ENCODE measurements around the gene WDR64. TPM values are rescaled to one million over a fixed set of nuclear protein-coding genes. Genes with fewer than 3 reads are reported as not detected.

WDR64 gene
- total and polyA plus RNA-seq, 2 of the 4 experiments (the other 2 are of a cell fraction): not detected

DNA sequence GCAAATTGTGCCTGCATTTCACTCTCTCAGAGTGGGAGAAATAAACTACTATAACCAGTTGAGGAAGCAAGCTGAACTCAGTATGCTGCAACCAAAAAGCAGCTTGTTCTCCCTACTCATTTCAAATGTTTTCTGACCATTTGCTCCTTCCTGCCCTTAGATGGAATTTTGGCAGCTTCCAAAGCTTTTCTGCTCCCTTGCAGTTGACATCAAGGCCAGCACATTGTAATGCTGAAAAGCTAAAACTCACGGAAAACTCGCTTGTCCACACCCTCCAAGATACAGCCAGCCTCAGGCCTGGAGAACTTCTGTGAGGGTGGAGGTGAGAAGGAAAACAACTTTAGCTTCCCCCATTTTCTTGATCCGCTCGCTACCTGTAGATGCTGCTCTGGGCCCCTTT lies 6.9 kb upstream of the WDR64 start:
- BruUV-seq (replicated peaks): no TSS peak
- in situ Hi-C loops (cut with MboI; ENCODE audit: low sequenced_read_pairs) (no loop called here), intact Hi-C loops (cut with micrococcal nuclease) (no loop called here), dilution Hi-C loops (cut with HindIII; ENCODE audit: low sequenced_read_pairs, unreplicated experiment) (no loop called here)
- Histone ChIP-seq H2AK9ac (replicated peaks; ENCODE audit: low read depth, low read length, poor library complexity) (no peak overlapping the region), H4K20me1 (ENCODE audit: insufficient read depth, low read length) (no peaks in the 10 kb centered on the region), H3K9ac (ENCODE audit: low read depth, low read length) (no peak overlapping the region), H4K5ac (ENCODE audit: low read depth, low read length) (no peak overlapping the region), H3K4me2 (ENCODE audit: low read depth, low read length) (no peak overlapping the region), H3K36me3 (ENCODE audit: control insufficient read depth, insufficient read depth, low read length) (no peaks in the 10 kb centered on the region), H3K79me1 (ENCODE audit: low read depth in 1 of 2, low read length in 2 of 2) (no peaks in the 10 kb centered on the region), H3K23ac (ENCODE audit: low read depth, low read length) (no peak overlapping the region), H3K27ac (ENCODE audit: insufficient read depth, low read length) (no peak overlapping the region), H3K4ac (ENCODE audit: low read depth, low read length) (no peak overlapping the region), H4K91ac (ENCODE audit: insufficient read depth, low read depth, low read length) (no peak overlapping the region), H2BK15ac (ENCODE audit: low read depth, low read length) (no peak overlapping the region), H2BK5ac (ENCODE audit: low read depth, low read length, poor library complexity, severe bottlenecking) (no peak overlapping the region), H3K9me1 (ENCODE audit: insufficient read depth, low read length) (peaks cover 6% of the 10 kb centered on the region; the same call in 1 of the 2 replicates), H3K4me1 (ENCODE audit: control insufficient read depth, insufficient read depth, low read length) (0 out of 2 replicates have a peak, but pooled peaks cover 2% of the 10 kb centered on the region), H3K18ac (ENCODE audit: low read depth, low read length) (no peak overlapping the region), H3K9me3 (ENCODE audit: control insufficient read depth, insufficient read depth, low read length) (no peaks in the 10 kb centered on the region; the same call in 1 of the 2 replicates), H2AK5ac (ENCODE audit: low read depth, low read length) (no peak overlapping the region), H2BK20ac (ENCODE audit: low read depth, low read length) (no peak overlapping the region), H4K8ac (ENCODE audit: low read depth in 2 of 2, low read length in 2 of 2) (no peak overlapping the region), H2AFZ (replicated peaks; ENCODE audit: low read length, poor library complexity) (no peak overlapping the region), H2BK120ac (ENCODE audit: low read depth, low read length) (no peak overlapping the region), H3K56ac (ENCODE audit: extremely low read depth, insufficient read depth, low read length) (no peak overlapping the region), H3K4me3 (ENCODE audit: insufficient read depth, low read depth, low read length) (no peak overlapping the region), H3K27me3 (ENCODE audit: control insufficient read depth, insufficient read depth, low read length) (no peaks in the 10 kb centered on the region), H3K14ac (replicated peaks; ENCODE audit: low read depth, low read length) (no peak overlapping the region)
- TF ChIP-seq, protein P1, sequence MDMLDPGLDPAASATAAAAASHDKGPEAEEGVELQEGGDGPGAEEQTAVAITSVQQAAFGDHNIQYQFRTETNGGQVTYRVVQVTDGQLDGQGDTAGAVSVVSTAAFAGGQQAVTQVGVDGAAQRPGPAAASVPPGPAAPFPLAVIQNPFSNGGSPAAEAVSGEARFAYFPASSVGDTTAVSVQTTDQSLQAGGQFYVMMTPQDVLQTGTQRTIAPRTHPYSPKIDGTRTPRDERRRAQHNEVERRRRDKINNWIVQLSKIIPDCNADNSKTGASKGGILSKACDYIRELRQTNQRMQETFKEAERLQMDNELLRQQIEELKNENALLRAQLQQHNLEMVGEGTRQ (IDR thresholded peaks at IDR 0.05; ENCODE audit: low read depth, low read length): no peak
- TF ChIP-seq RCOR1 (IDR thresholded peaks at IDR 0.05; ENCODE audit: insufficient replicate concordance, low read length): no peak
- no peak for TF ChIP-seq MAZ (IDR thresholded peaks at IDR 0.05; ENCODE audit: borderline replicate concordance, low read depth, low read length)
- TF ChIP-seq MXI1 (IDR thresholded peaks at IDR 0.05; ENCODE audit: borderline replicate concordance, low read depth, low read length): no peak
- no peak for TF ChIP-seq MAFK (IDR thresholded peaks at IDR 0.05; ENCODE audit: low read depth, low read length)
- TF ChIP-seq RFX5 (IDR thresholded peaks at IDR 0.05; ENCODE audit: low read depth, low read length): no peak
- no peak for ATAC-seq (ENCODE audit: low read depth)
- POLR2A ChIA-PET (ENCODE audit: unreplicated experiment): interaction anchor here (0.7 kb wide), 1 partner anchor 23 kb away, joined by 6 read pairs; no protein-coding TSS in a partner anchor
- no CpG with 5 or more reads among the region's 4 CpGs for WGBS, 2 experiments (ENCODE audit: extremely low coverage in 2 of 2, insufficient read length in 1 of 2)
- no peak for DNase-seq
- CTCF ChIA-PET: no interaction called here
